HEK293 (cell line): ENCODE results near the gene MECP2.

Experiments
- CTCF ChIA-PET: fragments of 350-600 bp; formaldehyde crosslinking; extraction: SDS; loops from one replicate; lab custom pipeline; 2021; ENCODE audit warnings: antibody characterized with exemption; lab: Yijun Ruan, JAX
- POLR2A ChIA-PET: fragments of 300-600 bp; formaldehyde crosslinking; extraction: SDS; loops from one replicate; lab custom pipeline; 2020; ENCODE audit warnings: antibody characterized with exemption, inconsistent platforms; lab: Yijun Ruan, JAX
- H3K27ac ChIP-seq: fragments of 200-500 bp; sonication (Bioruptor generic); 2 replicates; pipeline ENCODE4 v1.5.1; 2014; ENCODE audit warnings: low read depth, low read length, control low read depth, inconsistent platforms; ENCODE audit errors: extremely low read depth
- H3K36me3 ChIP-seq, 2 experiments: fragments of 200-500 bp in 1 of 2; sonication (Bioruptor generic) in 1 of 2; 1 replicate in 1 of 2; 2 replicates in 1 of 2; pipeline ENCODE4 v1.5.1; 2014 to 2017; ENCODE audit warnings: inconsistent platforms in 2 of 2, low read length in 2 of 2; ENCODE audit not compliant: control insufficient read depth in 2 of 2, insufficient read depth in 1 of 2
- H3K4me1 ChIP-seq: fragments of 200-500 bp; sonication (Bioruptor generic); 2 replicates; pipeline ENCODE4 v1.5.1; 2014; ENCODE audit warnings: mild to moderate bottlenecking, low read length, inconsistent platforms; ENCODE audit not compliant: control insufficient read depth, insufficient read depth
- H3K4me3 ChIP-seq: 2 replicates; pipeline ENCODE4 v1.5.1; 2011; ENCODE audit warnings: low read depth, mild to moderate bottlenecking, control low read depth, low read length, moderate library complexity
- H3K9me3 ChIP-seq: fragments of 200-500 bp; sonication (Bioruptor generic); 2 replicates; pipeline ENCODE4 v1.5.1; 2014; ENCODE audit warnings: low read depth, low read length, inconsistent platforms; ENCODE audit not compliant: control insufficient read depth, insufficient read depth
- BCL6B ChIP-seq: fragments of 450-650 bp; formaldehyde crosslinking; IDR thresholded peaks from 2 replicates; pipeline ENCODE4 v1.5.1; 2017; ENCODE audit warnings: missing biosample characterization, missing genetic modification characterization
- KLF1 ChIP-seq: fragments of 450-650 bp; formaldehyde crosslinking; IDR thresholded peaks from 2 replicates; pipeline ENCODE4 v1.5.1; 2016; ENCODE audit warnings: missing biosample characterization, missing genetic modification characterization
- OVOL3 ChIP-seq: fragments of 450-650 bp; formaldehyde crosslinking; IDR thresholded peaks from 2 replicates; pipeline ENCODE4 v1.5.1; 2016; ENCODE audit warnings: missing biosample characterization, missing genetic modification characterization
- REST ChIP-seq: fragments of 450-650 bp; formaldehyde crosslinking; IDR thresholded peaks from 2 replicates; pipeline ENCODE4 v1.5.1; 2016; ENCODE audit warnings: missing biosample characterization, missing genetic modification characterization
- ZBTB7A ChIP-seq: fragments of 450-650 bp; formaldehyde crosslinking; IDR thresholded peaks from 2 replicates; pipeline ENCODE4 v1.5.1; 2016; ENCODE audit warnings: low read depth, missing biosample characterization, missing genetic modification characterization
- ZNF10 ChIP-seq: fragments of 450-650 bp; formaldehyde crosslinking; IDR thresholded peaks from 2 replicates; pipeline ENCODE4 v1.5.1; 2017; ENCODE audit warnings: missing biosample characterization, missing genetic modification characterization
- ZNF19 ChIP-seq: fragments of 450-650 bp; formaldehyde crosslinking; IDR thresholded peaks from 2 replicates; pipeline ENCODE4; 2016; ENCODE audit warnings: missing biosample characterization, missing genetic modification characterization, low read depth
- ZNF2 ChIP-seq: fragments of 450-650 bp; formaldehyde crosslinking; IDR thresholded peaks from 2 replicates; pipeline ENCODE4 v1.5.1; 2016; ENCODE audit warnings: missing biosample characterization, missing genetic modification characterization
- ZNF266 ChIP-seq: fragments of 450-650 bp; formaldehyde crosslinking; IDR thresholded peaks from 2 replicates; pipeline ENCODE4 v1.5.1; 2016; ENCODE audit warnings: missing biosample characterization, missing genetic modification characterization, low read depth
- ZNF350 ChIP-seq: fragments of 450-650 bp; formaldehyde crosslinking; IDR thresholded peaks from 2 replicates; pipeline ENCODE4 v1.5.0; 2017; ENCODE audit warnings: missing biosample characterization, mild to moderate bottlenecking, missing genetic modification characterization
- ZNF354C ChIP-seq: fragments of 450-650 bp; formaldehyde crosslinking; IDR thresholded peaks from 2 replicates; pipeline ENCODE4 v1.5.1; 2016; ENCODE audit warnings: missing biosample characterization, missing genetic modification characterization, low read depth, borderline replicate concordance
- ZNF416 ChIP-seq: fragments of 450-650 bp; formaldehyde crosslinking; IDR thresholded peaks from 2 replicates; pipeline ENCODE4 v1.5.1; 2016; ENCODE audit warnings: missing biosample characterization, missing genetic modification characterization
- ZNF433 ChIP-seq: fragments of 450-650 bp; formaldehyde crosslinking; IDR thresholded peaks from 2 replicates; pipeline ENCODE4 v1.5.1; 2016; ENCODE audit warnings: missing biosample characterization, missing genetic modification characterization, low read depth
- ZNF529 ChIP-seq: fragments of 450-650 bp; formaldehyde crosslinking; IDR thresholded peaks from 2 replicates; pipeline ENCODE4 v1.5.1; 2017; ENCODE audit warnings: missing genetic modification characterization, missing biosample characterization; ENCODE audit not compliant: insufficient replicate concordance
- ZNF561 ChIP-seq: fragments of 450-650 bp; IDR thresholded peaks from 2 replicates; pipeline ENCODE4 v1.5.1; 2018; ENCODE audit warnings: missing biosample characterization, missing genetic modification characterization, borderline replicate concordance
- ZNF571 ChIP-seq: fragments of 450-650 bp; formaldehyde crosslinking; IDR thresholded peaks from 2 replicates; pipeline ENCODE4 v1.5.0; 2017; ENCODE audit warnings: missing biosample characterization, missing genetic modification characterization
- ZNF585B ChIP-seq: fragments of 450-650 bp; formaldehyde crosslinking; IDR thresholded peaks from 2 replicates; pipeline ENCODE4 v1.5.1; 2016; ENCODE audit warnings: missing biosample characterization, missing genetic modification characterization
- ZNF596 ChIP-seq: fragments of 450-650 bp; IDR thresholded peaks from 2 replicates; pipeline ENCODE4 v1.5.0; 2018; ENCODE audit warnings: missing biosample characterization, mild to moderate bottlenecking, missing genetic modification characterization, moderate library complexity
- ZNF626 ChIP-seq: fragments of 450-650 bp; sonication (Bioruptor Pico); formaldehyde crosslinking; IDR thresholded peaks from 2 replicates; pipeline ENCODE4 v1.5.1; 2018; ENCODE audit warnings: missing biosample characterization, missing genetic modification characterization, inconsistent platforms
- ZNF645 ChIP-seq: fragments of 450-650 bp; formaldehyde crosslinking; IDR thresholded peaks from 2 replicates; pipeline ENCODE4; 2016; ENCODE audit warnings: missing biosample characterization, missing genetic modification characterization
- ZXDB ChIP-seq: fragments of 450-650 bp; formaldehyde crosslinking; IDR thresholded peaks from 2 replicates; pipeline ENCODE4 v1.5.1; 2016; ENCODE audit warnings: missing biosample characterization, missing genetic modification characterization
- TF ChIP-seq, protein P1 (sequence below): fragments of 450-650 bp; formaldehyde crosslinking; IDR thresholded peaks from 2 replicates; pipeline ENCODE4 v1.5.1; 2016; ENCODE audit warnings: missing biosample characterization, missing genetic modification characterization
- TF ChIP-seq, protein P2 (sequence below): fragments of 450-650 bp; formaldehyde crosslinking; IDR thresholded peaks from 2 replicates; pipeline ENCODE4 v1.5.1; 2016; ENCODE audit warnings: missing biosample characterization, missing genetic modification characterization

Gene MECP2

DNA sequence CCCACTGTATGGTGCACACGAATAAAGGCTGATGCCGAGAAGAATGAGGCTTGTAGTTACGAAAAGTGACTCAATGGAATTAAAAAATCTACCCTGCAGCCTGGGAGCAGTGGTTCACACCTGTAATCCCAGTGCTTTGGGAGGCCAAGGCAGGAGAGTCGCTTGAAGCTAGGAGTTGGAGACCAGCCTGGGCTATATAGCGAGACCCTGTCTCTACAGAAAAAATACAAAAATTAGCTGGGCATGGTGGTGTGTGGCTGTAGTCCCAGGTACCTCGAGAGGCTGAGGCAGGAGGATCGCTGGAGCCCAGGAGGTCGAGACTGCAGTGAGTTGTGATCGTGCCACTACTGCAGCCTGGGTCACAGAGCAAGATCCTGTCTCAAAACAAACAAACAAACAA, 34.8 kb upstream of the MECP2 start:
- Histone ChIP-seq H3K4me1 (no peaks in the 10 kb centered on the region), H3K27ac (no peak overlapping the region), H3K9me3 (no peaks in the 10 kb centered on the region), H3K4me3 (no peak overlapping the region), H3K36me3 (no peaks in the 10 kb centered on the region)
- CTCF ChIA-PET = no interaction called here
- TF ChIP-seq ZNF571 (tag by site-specific recombination) = no peak
- TF ChIP-seq ZBTB7A (tag by site-specific recombination) = no peak
- TF ChIP-seq ZNF19 (tag by site-specific recombination) = no peak
- TF ChIP-seq ZNF529 (tag by site-specific recombination) = no peak
- TF ChIP-seq, protein P1, sequence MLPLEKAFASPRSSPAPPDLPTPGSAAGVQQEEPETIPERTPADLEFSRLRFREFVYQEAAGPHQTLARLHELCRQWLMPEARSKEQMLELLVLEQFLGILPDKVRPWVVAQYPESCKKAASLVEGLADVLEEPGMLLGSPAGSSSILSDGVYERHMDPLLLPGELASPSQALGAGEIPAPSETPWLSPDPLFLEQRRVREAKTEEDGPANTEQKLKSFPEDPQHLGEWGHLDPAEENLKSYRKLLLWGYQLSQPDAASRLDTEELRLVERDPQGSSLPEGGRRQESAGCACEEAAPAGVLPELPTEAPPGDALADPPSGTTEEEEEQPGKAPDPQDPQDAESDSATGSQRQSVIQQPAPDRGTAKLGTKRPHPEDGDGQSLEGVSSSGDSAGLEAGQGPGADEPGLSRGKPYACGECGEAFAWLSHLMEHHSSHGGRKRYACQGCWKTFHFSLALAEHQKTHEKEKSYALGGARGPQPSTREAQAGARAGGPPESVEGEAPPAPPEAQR (tag by site-specific recombination) = no peak
- TF ChIP-seq ZNF561 (tag by site-specific recombination) = no peak
- TF ChIP-seq, protein P2, sequence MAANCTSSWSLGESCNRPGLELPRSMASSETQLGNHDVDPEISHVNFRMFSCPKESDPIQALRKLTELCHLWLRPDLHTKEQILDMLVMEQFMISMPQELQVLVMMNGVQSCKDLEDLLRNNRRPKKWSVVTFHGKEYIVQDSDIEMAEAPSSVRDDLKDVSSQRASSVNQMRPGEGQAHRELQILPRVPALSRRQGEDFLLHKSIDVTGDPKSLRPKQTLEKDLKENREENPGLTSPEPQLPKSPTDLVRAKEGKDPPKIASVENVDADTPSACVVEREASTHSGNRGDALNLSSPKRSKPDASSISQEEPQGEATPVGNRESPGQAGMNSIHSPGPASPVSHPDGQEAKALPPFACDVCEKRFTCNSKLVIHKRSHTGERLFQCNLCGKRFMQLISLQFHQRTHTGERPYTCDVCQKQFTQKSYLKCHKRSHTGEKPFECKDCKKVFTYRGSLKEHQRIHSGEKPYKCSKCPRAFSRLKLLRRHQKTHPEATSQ = no peak
- TF ChIP-seq ZNF416 (tag by site-specific recombination) = no peak
- TF ChIP-seq ZNF350 = no peak
- no peak for TF ChIP-seq ZNF354C (tag by site-specific recombination)
- no peak for TF ChIP-seq ZNF433 (tag by site-specific recombination)
- TF ChIP-seq ZNF2 (tag by site-specific recombination) = no peak
- no peak for TF ChIP-seq ZNF626
- POLR2A ChIA-PET = no interaction called here

GRCh38 chrX:154131955-154132354, 34.4 kb upstream of the MECP2 start:
- no peak for TF ChIP-seq ZNF585B (tag by site-specific recombination)
- TF ChIP-seq ZNF596 (tag by site-specific recombination) = no peak
- TF ChIP-seq ZNF561 (tag by site-specific recombination) = no peak
- ChIA-PET POLR2A (no interaction called here), CTCF (interaction anchor here (0.5 to 0.9 kb wide), 5 partner anchors 9 to 207 kb away, joined by 3 to 5 read pairs (median 3); no protein-coding TSS in a partner anchor)
- H3K36me3 ChIP-seq = no peaks in the 10 kb centered on the region
- H3K4me1 ChIP-seq = no peaks in the 10 kb centered on the region
- no peak overlapping the region for H3K27ac ChIP-seq
- H3K4me3 ChIP-seq = no peak overlapping the region
- H3K9me3 ChIP-seq = no peaks in the 10 kb centered on the region

DNA sequence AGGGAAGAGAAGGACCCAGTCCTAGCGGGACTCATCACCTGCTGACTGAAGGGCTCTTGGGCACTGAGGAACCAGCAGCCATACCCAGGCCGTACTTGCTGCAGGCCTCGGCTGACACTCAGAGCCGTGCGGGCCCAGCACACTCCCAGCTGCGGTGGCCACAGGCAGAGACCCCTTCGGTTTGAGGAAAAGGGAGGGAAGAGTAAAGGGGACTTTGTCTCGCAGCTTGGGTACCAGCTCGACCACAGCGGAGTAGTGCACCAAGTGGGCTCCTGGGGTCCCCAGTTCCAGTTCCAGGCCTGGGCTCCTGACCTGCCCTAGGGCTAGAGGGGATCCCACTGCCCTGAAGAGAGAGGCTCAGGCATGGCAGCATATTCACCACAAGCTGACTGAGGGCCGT, 28.6 kb upstream of the MECP2 start:
- no peak overlapping the region for H3K27ac ChIP-seq
- ChIA-PET CTCF (no interaction called here), POLR2A (no interaction called here)
- no peak overlapping the region for H3K4me3 ChIP-seq
- H3K4me1 ChIP-seq = no peaks in the 10 kb centered on the region
- no peaks in the 10 kb centered on the region for H3K36me3 ChIP-seq
- H3K9me3 ChIP-seq = no peaks in the 10 kb centered on the region
- no peak for TF ChIP-seq KLF1 (tag by site-specific recombination)
- TF ChIP-seq ZNF10 = no peak
- TF ChIP-seq BCL6B (tag by site-specific recombination) = no peak
- no peak for TF ChIP-seq ZNF645 (tag by site-specific recombination)
- no peak for TF ChIP-seq ZNF266 (tag by site-specific recombination)
- TF ChIP-seq OVOL3 (tag by site-specific recombination) = no peak
- no peak for TF ChIP-seq ZNF626
- TF ChIP-seq REST = no peak
- TF ChIP-seq ZXDB = no peak
